ENCODE results near the gene NTM. TPM values are rescaled to one million over a fixed set of nuclear protein-coding genes. Genes with fewer than 3 reads are reported as not detected.

NTM gene
- total RNA-seq, 1 experiment from 2014 or later, result not detected

- H3K27ac ChIP-seq (ENCODE audit: low read depth, low read length), result no peak overlapping the region
- no peak overlapping the region for H3K4me3 ChIP-seq (replicated peaks in 1 of 2; ENCODE audit: low read depth in 1 of 2, low read length in 2 of 2)
- H3K4me1 ChIP-seq (ENCODE audit: control insufficient read depth in 1 of 2, insufficient read depth in 2 of 2, low read length in 2 of 2), result no peaks in the 10 kb centered on the region
- ChIA-PET RAD21 (ENCODE audit: low non-redundant PET in 1 of 2, low total read pairs in 2 of 2, uncharacterized antibody in 2 of 2, unreplicated experiment in 2 of 2) (no interaction called here), CTCF (no interaction called here), POLR2A (no interaction called here)
- no peak for TF ChIP-seq TCF7L2 (IDR thresholded peaks at IDR 0.05; ENCODE audit: borderline replicate concordance, extremely low read depth, insufficient read depth, insufficient read length)
- TF ChIP-seq CTCF (IDR thresholded peaks at IDR 0.05 in 2 of 3, conservative IDR thresholded peaks at IDR 0.05 in 1 of 3; ENCODE audit: borderline replicate concordance in 1 of 3, insufficient read depth in 1 of 3, low read depth in 2 of 3, low read length in 2 of 3), result 0 out of 6 replicates have a peak, but pooled peaks of 1 of the 3 experiments have one; percentile 14
- no peak overlapping the region for H3K9ac ChIP-seq (ENCODE audit: low read length)
- H3K27me3 ChIP-seq (ENCODE audit: insufficient read depth, low read length), result no peaks in the 10 kb centered on the region
- H4K20me1 ChIP-seq (ENCODE audit: insufficient read depth), result no peaks in the 10 kb centered on the region
- H3K79me2 ChIP-seq (ENCODE audit: insufficient read depth, low read length), result no peaks in the 10 kb centered on the region
- intact Hi-C loops (cut with micrococcal nuclease), result no loop called here
- no peaks in the 10 kb centered on the region for H3K36me3 ChIP-seq (ENCODE audit: control insufficient read depth in 1 of 2, insufficient read depth in 2 of 2, low read length in 2 of 2)
- BruUV-seq (replicated peaks), result no TSS peak
- no peak for DNase-seq (ENCODE audit: low read depth, low spot score)
- no peaks in the 10 kb centered on the region for H3K9me2 ChIP-seq (ENCODE audit: insufficient read depth)
- no peak overlapping the region for H3K4me2 ChIP-seq (ENCODE audit: low read length)
- no peak overlapping the region for H2AFZ ChIP-seq (ENCODE audit: low read depth, low read length, poor library complexity, severe bottlenecking)
- H3K9me3 ChIP-seq (ENCODE audit: control insufficient read depth in 1 of 2, insufficient read depth in 1 of 2, low read depth in 1 of 2, low read length in 2 of 2), result peaks cover 4 to 33% of the 10 kb centered on the region in 2 experiments; a peak in 2 of 4 replicates
- no peak for ATAC-seq
Observed at GRCh38 chr11:132028380-132029240, 658.2 kb downstream of the NTM start.

DNA sequence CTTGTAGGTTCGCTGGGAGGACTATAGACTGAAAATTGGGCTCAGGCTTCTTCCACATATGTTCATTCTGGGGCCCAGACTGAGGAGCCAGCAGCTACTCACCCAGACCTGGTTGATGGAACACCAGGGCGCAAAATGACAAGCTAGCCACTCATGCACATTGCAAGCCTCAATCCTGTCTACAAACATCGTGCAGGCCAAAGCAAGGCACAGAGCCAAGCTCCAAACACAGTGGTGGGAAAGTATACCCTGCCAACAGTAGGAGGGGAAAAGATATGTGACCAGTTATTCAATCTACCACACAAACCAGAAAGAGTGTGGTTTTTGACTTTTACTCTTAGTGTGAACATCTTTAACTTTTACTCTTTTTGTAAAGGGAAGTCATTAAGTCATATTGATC, 660.5 kb downstream of the NTM start:
- no peak overlapping the region for H3K4me3 ChIP-seq (replicated peaks in 1 of 2; ENCODE audit: low read depth in 1 of 2, low read length in 2 of 2)
- H3K4me2 ChIP-seq (ENCODE audit: low read length), result no peak overlapping the region
- ChIA-PET CTCF (no interaction called here), RAD21 (ENCODE audit: low non-redundant PET in 1 of 2, low total read pairs in 2 of 2, uncharacterized antibody in 2 of 2, unreplicated experiment in 2 of 2) (no interaction called here), POLR2A (no interaction called here)
- intact Hi-C loops (cut with micrococcal nuclease), result no loop called here
- H4K20me1 ChIP-seq (ENCODE audit: insufficient read depth), result no peaks in the 10 kb centered on the region
- no peak for DNase-seq (ENCODE audit: low read depth, low spot score)
- no peaks in the 10 kb centered on the region for H3K4me1 ChIP-seq (ENCODE audit: control insufficient read depth in 1 of 2, insufficient read depth in 2 of 2, low read length in 2 of 2)
- no peaks in the 10 kb centered on the region for H3K79me2 ChIP-seq (ENCODE audit: insufficient read depth, low read length)
- H2AFZ ChIP-seq (ENCODE audit: low read depth, low read length, poor library complexity, severe bottlenecking), result no peak overlapping the region
- H3K27ac ChIP-seq (ENCODE audit: low read depth, low read length), result no peak overlapping the region
- no peaks in the 10 kb centered on the region for H3K27me3 ChIP-seq (ENCODE audit: insufficient read depth, low read length)
- no TSS peak for BruUV-seq (replicated peaks)
- no peak for ATAC-seq
- peaks cover 4 to 23% of the 10 kb centered on the region in 2 experiments; a peak in 2 of 4 replicates for H3K9me3 ChIP-seq (ENCODE audit: control insufficient read depth in 1 of 2, insufficient read depth in 1 of 2, low read depth in 1 of 2, low read length in 2 of 2)
- H3K9me2 ChIP-seq (ENCODE audit: insufficient read depth), result no peaks in the 10 kb centered on the region
- H3K9ac ChIP-seq (ENCODE audit: low read length), result no peak overlapping the region
- no peaks in the 10 kb centered on the region for H3K36me3 ChIP-seq (ENCODE audit: control insufficient read depth in 1 of 2, insufficient read depth in 2 of 2, low read length in 2 of 2)
- no peak for TF ChIP-seq ZFX (IDR thresholded peaks at IDR 0.05)
- no peak for TF ChIP-seq CEBPB (IDR thresholded peaks at IDR 0.05; ENCODE audit: low read depth)
- TF ChIP-seq SRF (IDR thresholded peaks at IDR 0.05; ENCODE audit: low read depth), result no peak
- no peak for TF ChIP-seq ELF1 (IDR thresholded peaks at IDR 0.05; ENCODE audit: borderline replicate concordance, low read depth)
- TF ChIP-seq ZNF274 (IDR thresholded peaks at IDR 0.05; ENCODE audit: low read depth, low read length), result no peak
- no peak for TF ChIP-seq SP1 (IDR thresholded peaks at IDR 0.05; ENCODE audit: low read depth)
- TF ChIP-seq, protein P1, sequence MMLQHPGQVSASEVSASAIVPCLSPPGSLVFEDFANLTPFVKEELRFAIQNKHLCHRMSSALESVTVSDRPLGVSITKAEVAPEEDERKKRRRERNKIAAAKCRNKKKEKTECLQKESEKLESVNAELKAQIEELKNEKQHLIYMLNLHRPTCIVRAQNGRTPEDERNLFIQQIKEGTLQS (IDR thresholded peaks at IDR 0.05), result no peak
- no peak for TF ChIP-seq EZH2 (IDR thresholded peaks at IDR 0.05)
- TF ChIP-seq ZBTB33 (IDR thresholded peaks at IDR 0.05; ENCODE audit: extremely low read depth, insufficient replicate concordance, low read length), result no peak
- no peak for TF ChIP-seq YY1 (IDR thresholded peaks at IDR 0.05; ENCODE audit: extremely low read depth, insufficient replicate concordance, low read depth, low read length)
- TF ChIP-seq RAD21 (IDR thresholded peaks at IDR 0.05; ENCODE audit: low read depth), result no peak

Measured in HCT116 (cell line).